Tibial nerve (tissue), 4 donors: Measurements from ENCODE around the gene TMEM132C.

Experiments used
- EP300 ChIP-seq, 2 donors: sonication (generic); formaldehyde crosslinking; IDR thresholded peaks; one replicate each; pipeline ENCODE4 v1.6.1; 2017; ENCODE audit warnings: antibody characterized with exemption in 2 of 2, mild to moderate bottlenecking in 1 of 2
- POLR2A ChIP-seq, 2 donors: fragments of 450-650 bp; IDR thresholded peaks; one replicate each; pipeline ENCODE4 v1.6.1; 2017; ENCODE audit warnings: antibody characterized with exemption in 2 of 2, mild to moderate bottlenecking in 2 of 2, moderate library complexity in 2 of 2
- TF ChIP-seq, protein P1 (sequence below), 5 experiments: fragments of 200-600 bp in 3 of 5; fragments of 450-650 bp in 2 of 5; sonication (generic) in 3 of 5; IDR thresholded peaks; one replicate each; pipeline ENCODE4 v1.5.1; 2016 to 2019; ENCODE audit warnings: antibody characterized with exemption in 5 of 5, mild to moderate bottlenecking in 3 of 5, moderate library complexity in 2 of 5

DNA sequence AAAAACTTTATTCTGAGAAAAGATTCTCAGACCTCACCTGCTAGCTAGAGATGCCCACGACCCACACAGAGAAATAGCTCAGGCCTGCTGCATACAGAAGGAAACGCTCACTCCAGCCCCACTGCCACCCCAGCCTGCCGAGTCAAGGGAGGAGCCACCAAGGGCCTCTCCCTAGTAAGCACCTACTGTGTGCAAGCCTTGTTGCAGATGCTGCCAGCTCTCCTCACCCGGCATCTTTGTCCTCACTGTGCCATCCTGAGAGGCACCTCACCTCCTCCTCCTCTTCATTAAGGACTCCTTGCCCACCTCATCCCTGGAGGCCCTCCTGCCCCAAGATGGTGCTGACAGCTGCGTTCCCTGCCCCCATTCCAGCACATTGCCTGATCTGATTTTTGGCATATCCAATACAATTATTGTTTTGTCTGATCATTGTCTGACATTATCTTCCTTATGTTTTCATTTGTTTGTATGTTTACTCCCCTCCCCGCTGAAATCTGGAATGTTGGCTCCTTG lies 359.9 kb downstream of the TMEM132C start:
- TF ChIP-seq POLR2A (IDR thresholded peaks at IDR 0.05) (no peak), EP300 (IDR thresholded peaks at IDR 0.05) (no peak)
- TF ChIP-seq, protein P1, sequence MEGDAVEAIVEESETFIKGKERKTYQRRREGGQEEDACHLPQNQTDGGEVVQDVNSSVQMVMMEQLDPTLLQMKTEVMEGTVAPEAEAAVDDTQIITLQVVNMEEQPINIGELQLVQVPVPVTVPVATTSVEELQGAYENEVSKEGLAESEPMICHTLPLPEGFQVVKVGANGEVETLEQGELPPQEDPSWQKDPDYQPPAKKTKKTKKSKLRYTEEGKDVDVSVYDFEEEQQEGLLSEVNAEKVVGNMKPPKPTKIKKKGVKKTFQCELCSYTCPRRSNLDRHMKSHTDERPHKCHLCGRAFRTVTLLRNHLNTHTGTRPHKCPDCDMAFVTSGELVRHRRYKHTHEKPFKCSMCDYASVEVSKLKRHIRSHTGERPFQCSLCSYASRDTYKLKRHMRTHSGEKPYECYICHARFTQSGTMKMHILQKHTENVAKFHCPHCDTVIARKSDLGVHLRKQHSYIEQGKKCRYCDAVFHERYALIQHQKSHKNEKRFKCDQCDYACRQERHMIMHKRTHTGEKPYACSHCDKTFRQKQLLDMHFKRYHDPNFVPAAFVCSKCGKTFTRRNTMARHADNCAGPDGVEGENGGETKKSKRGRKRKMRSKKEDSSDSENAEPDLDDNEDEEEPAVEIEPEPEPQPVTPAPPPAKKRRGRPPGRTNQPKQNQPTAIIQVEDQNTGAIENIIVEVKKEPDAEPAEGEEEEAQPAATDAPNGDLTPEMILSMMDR (IDR thresholded peaks at IDR 0.05) = no peak
